T-helper 2 cell treated with Interferon-gamma antibody and Interleukin-4, amounts not matched to agents 100 ng/mL and 5 ng/mL, for 36 hours (primary cell): Measurements from ENCODE around the gene PMM1. TPM values are rescaled to one million over a fixed set of nuclear protein-coding genes. Genes with fewer than 3 reads are reported as not detected.
"Not testable (repeated sequence)": the region's sequence is repeated elsewhere in the genome, so short reads cannot be mapped to it uniquely, and the experiment has no call there.

Experiments
- intact Hi-C: fragments of 100-400 bp; cut with micrococcal nuclease; formaldehyde crosslinking; loops from one replicate; pipeline ENCODE4 v1.15.1; 2023
- total RNA-seq: library from RNA; stranded (reverse); gene quantifications from 2 replicates; pipeline ENCODE4 v1.2.3, GENCODE V29; 2022

The PMM1 gene
- total RNA-seq: 26.2 and 29.9 TPM in 2 replicates

DNA sequence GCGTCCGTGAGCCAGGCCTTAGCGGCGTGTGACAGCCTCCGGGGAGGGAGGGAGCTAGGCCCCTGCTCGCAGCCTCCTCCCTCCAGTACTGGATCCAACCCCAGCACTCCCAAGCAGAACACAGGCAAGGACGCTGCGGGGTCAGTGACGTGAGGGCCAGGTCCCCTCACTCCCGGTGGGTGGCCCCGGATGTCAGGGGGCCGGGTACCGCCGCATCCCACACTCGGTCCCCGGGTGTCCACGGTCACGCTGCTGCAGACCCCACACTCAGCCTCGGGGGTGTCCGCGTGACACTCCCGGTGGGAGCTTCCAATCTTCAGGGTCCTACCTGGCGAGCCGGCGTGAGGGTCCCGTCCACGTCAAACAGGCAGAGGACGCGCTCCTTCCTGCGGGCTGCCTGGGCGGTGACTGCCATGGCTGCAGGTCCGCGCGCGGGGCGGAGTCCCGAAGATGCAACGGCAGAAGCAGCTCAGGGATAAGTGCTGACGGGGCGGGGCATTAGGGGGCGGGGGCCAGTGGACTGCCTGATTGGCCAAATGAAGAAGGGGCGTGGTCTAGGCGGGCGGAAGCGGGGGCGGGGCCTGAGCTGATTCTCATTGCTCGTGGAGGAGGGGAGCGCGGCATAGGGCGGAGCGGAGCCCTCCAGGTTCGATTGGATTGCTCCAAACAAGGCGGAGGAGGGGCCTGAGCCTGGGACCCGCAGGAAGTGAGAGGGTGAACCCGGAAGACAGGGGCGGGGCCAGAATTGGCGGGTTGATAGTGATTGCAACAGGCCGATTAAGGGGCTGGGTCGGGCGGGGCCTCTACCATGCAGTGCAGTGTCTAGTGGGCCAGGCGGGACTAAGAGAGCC lies at the start of gene PMM1:
Gene PMM1 (minus strand): TSS at position 450 of the 851 bp plus-strand sequence. CDS start 35 bp downstream, at position 415.
- intact Hi-C loops: loop anchor here (1.0 to 2.0 kb wide), 3 partner anchors 15 to 45 kb away; partner anchors contain the start of genes DESI1, POLR3H and XRCC6

DNA sequence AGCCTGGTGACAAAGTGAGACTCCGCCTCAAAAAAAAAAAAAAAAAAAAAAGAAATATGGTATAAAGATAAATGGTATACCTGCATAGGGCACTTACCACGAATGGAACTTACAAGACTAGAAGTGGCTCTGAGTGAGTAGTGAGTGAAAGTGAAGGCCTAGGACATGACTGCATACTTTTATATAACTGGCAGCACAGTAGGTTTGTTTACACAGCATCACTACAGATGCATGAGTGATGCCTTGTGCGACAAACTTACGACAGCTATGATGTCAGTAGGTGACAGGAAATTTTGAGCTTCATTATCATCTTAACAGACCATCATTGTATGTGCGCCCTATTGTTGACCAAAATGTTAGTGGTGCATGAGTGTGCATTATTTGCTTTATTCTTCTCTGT lies 49.1 kb upstream of the PMM1 start:
- intact Hi-C loops: no loop called here

DNA sequence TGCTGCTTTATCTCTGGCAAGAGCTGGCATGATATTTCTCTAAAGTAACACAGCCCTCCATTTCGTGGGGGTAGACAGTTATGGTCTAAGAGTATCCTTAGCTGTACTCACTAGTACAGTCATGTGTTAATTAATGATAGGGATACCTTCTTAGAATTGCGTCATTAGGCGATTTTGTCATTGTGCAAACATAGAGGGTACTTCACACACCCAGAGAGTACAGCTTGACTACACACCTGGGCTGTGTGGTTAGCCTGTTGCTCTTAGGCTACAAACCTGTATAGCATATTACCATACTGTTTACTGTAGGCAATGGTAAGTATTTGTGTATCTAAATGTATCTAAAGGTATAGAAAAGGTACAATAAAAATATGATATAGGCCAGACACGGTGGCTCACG lies 48.5 kb upstream of the PMM1 start:
- intact Hi-C loops: no loop called here

DNA sequence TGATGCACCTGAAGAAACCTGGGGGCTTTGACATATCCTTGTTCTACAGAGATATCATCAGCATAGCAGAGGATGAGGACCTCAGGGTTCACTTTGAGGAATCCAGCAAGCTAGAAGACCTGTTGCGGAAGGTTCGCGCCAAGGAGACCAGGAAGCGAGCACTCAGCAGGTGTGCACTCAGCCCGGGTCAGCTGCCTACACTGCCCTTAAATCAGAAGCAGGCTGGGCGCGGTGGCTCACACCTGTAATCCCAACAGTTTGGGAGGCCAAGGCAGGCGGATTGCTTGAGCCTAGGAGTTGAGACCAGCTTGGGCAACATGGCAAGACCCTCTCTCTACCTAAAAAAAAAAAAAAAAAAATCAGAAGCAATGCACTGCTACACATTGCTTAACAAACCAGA lies 48.0 kb upstream of the PMM1 start:
- intact Hi-C loops: not testable (repeated sequence)

DNA sequence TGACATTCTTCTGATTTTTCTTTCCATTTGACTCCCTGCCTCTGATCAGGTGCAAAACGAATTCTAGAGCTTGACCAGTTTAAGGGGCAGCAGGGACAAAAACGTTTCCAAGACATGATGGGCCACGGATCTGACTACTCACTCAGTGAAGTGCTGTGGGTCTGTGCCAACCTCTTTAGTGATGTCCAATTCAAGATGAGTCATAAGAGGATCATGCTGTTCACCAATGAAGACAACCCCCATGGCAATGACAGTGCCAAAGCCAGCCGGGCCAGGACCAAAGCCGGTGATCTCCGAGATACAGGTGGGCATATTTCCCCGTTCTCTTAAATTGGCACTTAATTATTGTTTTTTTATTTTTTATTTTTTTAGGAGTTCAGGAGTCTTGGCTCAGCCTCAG lies 46.8 kb upstream of the PMM1 start:
- intact Hi-C loops: no loop called here

DNA sequence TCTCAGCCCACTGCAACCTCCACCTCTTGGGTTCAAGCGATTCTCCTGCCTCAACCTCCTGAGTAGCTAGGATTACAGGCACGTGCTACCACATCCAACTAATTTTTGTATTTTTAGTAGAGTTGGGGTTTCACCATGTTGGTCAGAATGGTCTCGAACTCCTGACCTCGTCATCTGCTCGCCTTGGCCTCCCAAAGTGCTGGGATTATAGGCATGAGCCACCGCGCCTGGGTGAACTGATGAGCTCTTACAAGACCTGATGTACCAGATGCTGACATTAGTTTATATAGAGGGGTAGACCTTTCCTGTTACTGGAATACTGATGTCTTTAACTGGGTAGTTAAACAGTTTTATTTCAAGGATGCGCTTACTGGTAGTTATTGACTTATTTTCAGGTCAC lies 45.0 kb upstream of the PMM1 start:
- intact Hi-C loops: not testable (repeated sequence)

DNA sequence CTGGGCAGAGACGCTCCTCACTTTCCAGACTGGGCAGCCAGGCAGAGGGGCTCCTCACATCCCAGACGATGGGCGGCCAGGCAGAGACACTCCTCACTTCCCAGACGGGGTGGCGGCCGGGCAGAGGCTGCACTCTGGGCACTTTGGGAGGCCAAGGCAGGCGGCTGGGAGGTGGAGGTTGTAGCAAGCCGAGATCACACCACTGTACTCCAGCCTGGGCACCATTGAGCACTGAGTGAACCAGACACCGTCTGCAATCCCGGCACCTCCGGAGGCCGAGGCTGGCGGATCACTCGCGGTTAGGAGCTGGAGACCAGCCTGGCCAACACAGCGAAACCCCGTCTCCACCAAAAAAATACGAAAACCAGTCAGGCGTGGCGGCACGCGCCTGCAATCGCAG lies 42.0 kb upstream of the PMM1 start:
- intact Hi-C loops: not testable (repeated sequence)

DNA sequence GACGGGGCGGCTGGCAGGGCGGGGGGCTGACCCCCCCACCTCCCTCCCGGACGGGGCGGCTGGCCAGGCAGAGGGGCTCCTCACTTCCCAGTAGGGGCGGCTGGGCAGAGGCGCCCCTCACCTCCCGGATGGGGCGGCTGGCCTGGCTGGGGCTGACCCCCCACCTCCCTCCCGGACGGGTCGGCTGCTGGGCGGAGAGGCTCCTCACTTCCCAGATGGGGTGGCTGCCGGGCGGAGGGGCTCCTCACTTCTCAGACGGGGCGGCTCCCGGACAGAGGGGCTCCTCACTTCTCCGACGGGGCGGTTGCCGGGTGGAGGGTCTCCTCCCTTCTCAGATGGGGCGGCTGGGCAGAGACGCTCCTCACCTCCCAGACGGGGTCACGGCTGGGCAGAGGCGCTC lies 41.5 kb upstream of the PMM1 start:
- intact Hi-C loops: not testable (repeated sequence)

DNA sequence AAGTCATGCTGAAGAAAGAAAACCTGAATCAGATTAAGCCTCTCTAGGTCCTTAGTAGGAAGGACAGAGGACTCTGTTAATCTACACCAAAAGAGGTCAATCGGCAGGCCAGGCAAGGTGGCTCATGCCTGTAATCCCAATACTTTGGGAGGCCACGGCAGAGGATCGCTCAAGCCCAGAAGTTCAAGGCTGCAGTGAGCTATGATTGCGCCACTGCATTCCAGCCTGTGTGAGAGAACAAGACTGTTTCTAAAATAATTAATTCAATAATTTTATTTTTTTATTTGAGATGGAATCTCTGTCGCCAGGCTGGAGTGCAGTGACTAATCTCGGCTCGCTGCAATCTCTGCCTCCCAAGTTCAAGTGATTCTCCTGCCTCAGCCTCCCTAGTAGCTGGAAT lies 35.9 kb upstream of the PMM1 start:
- intact Hi-C loops: no loop called here

DNA sequence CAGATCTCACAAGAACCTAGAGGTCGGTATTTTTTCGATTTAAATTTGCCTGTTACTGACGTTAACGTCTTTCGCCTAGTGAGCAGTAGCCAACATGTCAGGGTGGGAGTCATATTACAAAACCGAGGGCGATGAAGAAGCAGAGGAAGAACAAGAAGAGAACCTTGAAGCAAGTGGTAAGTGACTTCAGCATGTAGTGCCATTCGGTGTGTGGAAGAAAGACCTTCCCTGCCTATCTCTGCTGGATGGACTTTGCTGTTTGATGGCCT lies 32.2 kb upstream of the PMM1 start:
- intact Hi-C loops: loop anchor here (1.0 to 5.0 kb wide), 8 partner anchors 32 to 670 kb away; partner anchors contain the start of genes ACO2, PHF5A, POLR3H and RBX1

DNA sequence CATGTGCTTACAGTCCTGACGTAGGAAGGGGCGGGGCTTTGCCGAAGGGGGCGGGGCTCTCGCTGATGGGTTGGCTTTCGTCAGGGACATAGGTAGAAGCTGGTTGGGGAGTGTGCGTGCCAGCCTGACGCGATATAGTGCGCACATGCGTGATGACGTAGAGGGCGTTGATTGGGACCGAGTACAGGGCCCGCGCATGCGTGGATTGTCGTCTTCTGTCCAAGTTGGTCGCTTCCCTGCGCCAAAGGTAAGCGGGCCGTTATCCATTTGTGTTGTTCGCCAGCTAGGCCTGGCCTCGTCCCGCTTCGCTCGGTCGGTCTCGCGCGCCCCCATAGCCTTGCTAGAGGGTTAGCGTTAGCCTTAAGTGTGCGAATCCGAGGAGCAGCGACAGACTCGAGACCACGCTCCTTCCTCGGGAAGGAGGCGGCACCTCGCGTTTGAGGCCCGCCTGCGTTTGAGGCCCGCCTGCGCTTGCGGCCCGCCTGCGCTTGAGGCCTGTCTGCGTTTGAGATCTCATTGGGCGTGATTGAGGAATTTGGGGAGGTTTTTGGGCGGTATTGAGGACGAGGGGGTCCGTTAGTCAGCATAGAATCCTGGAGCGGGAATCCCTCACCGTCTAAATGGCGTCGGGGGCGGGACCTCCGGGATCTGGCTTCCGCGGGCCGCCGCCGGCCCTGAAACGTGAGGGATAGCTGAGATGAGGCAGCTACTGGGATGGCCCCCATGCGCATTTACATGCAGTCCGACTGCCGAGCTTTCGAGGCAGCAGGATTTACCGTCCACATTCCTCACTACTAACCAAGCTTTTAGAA lies 31.7 kb upstream of the PMM1 start, which contains the start of gene XRCC6:
Gene XRCC6 (plus strand): TSS at position 197 of the 812 bp plus-strand sequence. CDS start 710 bp downstream, outside the sequence.
- intact Hi-C loops: loop anchor here (1.0 to 5.0 kb wide), 8 partner anchors 31 to 669 kb away; partner anchors contain the start of genes ACO2, PHF5A, POLR3H and RBX1

DNA sequence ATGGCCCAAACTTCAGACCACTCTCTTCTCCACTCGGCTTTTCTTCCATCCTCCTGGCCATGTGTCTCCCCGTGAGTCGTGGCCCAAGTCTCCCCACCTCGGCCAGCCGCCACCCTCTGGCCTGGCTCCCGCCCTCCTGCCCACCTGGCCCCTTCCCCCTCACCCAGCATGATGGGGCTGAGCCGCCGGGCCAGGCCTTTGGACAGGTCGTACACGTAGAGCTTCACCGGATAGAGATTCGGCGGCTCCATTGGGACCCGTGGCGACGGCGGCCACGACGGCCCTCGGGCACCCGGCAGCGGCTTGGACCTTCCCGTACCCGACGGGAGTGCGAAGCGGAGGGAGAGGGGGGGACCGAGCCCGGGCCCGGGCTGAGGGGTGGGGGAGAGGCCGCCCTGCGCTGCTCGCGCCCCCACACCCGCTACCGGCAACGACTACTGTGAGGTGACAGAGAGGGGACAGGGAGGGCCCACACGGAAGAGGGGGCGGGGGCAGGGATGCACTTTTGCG lies 31.0 kb upstream of the PMM1 start, which contains the start of gene DESI1:
Gene DESI1 (minus strand): TSS at position 455 of the 510 bp plus-strand sequence. CDS start 204 bp downstream, at position 251.
- intact Hi-C loops: loop anchor here (1.0 to 5.0 kb wide), 8 partner anchors 30 to 668 kb away; partner anchors contain the start of genes ACO2, PHF5A, POLR3H and RBX1

DNA sequence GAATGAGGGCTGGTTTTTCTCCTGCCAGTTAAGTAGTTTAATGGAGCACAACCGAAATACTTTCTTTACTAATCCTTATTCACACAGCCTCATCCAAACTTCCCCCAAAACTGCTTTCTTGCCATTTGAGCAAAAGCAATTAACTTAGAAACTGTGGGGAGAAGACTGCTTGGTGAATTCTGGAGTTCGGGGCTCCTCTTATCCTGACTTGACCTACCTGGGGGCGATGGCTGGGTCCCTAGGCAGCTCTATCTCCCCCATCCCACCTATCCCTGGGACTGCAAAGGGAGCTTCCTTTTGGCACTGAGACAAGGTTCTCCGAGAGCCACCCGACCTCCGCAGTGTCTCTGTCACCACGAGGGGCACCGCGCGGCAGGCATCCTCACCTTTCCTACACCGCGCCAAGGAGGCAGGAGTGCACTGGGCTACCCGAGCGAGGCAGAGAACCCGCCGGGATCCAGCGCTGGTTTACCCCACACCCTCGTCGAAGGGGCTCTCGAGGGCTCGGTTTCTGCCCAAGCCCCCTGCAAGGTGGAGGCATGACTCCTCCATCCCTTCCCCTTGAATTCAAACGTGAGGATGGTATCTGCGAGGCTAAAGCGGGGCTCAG lies 30.4 kb upstream of the PMM1 start:
- intact Hi-C loops: loop anchor here (1.0 to 5.0 kb wide), 3 partner anchors 16 to 668 kb away; partner anchors contain the start of genes ACO2, PHF5A and RBX1

DNA sequence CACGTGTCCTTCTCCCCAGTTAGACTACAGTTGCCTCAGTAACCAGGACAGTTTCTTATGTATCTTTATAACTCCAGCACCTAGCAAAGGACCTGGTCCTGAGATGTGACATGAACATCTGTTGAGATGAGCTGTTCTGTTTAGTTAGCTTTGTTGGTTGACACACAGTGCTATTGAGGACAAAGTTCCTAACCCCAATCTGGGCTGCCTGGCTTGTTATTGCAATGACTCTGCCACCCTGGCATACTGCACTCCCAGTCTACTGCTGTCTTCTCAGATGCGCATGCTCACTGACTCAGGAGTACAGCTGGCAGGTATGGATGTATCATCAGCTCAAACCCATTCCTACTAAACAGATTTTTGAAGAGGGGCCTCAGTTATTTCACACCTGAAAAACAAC lies 23.8 kb upstream of the PMM1 start:
- intact Hi-C loops: no loop called here

DNA sequence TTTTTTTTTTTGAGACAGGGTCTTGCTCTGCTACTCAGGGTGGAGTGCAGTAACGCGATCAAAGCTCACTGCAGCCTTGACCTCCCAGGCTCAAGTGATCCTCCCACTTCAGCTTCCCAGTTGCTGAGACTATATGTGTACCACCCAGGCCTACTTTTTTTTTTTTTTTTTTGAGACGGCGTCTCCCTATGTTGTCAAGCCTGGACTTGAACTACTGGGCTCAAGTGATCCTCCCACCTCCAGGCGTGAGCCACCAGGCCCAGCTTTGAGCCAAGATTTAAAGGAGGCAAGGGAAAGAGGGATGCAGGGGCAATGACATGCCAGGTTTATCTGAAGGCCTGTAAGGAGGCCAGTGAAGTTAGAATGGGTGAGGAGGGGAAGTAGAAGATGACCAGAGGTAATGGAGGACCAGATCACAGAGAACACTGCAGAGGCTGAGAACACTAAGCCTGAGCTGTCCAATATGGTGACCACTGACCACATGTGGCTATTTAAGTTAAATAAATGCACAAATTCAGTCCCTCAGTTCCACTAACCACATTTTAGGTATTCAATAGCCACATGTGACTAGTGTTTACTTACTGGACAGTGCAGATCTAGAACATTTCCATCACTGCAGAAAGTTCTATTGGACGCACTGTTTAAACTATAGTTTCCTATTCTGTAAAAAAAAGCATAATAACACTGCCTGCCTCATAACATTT lies 23.1 kb upstream of the PMM1 start:
- intact Hi-C loops: no loop called here

DNA sequence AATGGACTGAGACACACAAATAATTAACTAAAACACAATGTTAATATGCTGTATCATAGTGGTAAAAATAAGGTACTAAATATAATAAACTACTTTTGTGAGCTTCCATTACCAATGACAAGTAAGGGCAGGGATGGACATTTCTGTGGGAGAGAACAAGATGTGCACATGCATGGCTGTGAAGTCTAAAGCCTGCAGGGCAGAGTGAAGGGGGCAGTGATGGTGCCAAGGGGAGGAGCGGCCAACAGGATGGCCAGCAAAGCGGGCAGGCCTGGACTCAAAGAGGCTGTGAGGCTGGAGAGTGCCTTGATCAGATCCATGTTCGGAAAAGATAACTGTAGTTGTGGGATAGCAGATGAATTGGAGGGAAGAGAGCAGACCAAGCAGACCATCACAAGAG lies 18.7 kb upstream of the PMM1 start:
- intact Hi-C loops: no loop called here

DNA sequence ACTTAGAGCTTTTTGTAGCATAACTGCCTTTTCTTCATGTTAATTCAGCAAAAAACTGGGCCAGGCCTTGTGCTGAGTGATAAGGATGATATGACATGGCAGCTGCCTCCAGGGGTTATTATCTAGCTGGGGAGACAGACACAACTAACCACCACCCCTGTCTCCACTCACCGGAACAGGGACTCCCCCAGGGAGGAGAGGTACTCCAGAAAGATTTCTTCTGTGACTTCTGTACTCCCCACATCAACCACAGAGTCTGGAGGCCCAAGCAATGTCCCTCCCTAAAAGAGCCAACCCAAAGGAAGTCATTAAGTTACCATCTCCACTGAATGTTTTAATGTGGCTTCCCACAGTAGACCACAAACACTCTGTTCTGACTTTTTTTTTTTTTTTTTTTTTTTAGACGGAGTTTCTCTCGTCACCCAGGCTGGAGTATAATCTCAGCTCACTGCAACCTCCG lies 14.3 kb upstream of the PMM1 start:
- intact Hi-C loops: loop anchor here (1.0 kb wide), 2 partner anchors 14 to 15 kb away; no protein-coding TSS in a partner anchor

DNA sequence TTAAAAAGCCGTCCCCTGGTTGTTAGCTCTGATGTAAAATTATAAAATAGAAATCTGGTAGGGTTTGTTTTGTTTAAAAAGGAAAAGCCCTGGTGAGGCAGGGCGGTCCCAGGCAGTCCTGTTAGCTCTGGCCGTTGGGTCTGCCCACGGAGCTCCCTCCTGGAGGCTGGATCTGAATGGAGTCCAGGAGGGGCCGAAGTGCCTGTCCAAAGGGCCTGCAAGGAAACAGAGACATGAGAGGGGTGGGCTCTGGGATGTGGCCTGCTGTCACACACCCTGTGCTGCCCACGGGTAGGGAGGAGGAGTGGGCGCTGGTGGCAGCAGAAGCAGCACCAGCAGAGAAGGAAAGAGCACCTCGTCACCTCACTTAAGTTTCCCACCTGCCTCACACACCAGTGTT lies 11.3 kb upstream of the PMM1 start:
- intact Hi-C loops: no loop called here

DNA sequence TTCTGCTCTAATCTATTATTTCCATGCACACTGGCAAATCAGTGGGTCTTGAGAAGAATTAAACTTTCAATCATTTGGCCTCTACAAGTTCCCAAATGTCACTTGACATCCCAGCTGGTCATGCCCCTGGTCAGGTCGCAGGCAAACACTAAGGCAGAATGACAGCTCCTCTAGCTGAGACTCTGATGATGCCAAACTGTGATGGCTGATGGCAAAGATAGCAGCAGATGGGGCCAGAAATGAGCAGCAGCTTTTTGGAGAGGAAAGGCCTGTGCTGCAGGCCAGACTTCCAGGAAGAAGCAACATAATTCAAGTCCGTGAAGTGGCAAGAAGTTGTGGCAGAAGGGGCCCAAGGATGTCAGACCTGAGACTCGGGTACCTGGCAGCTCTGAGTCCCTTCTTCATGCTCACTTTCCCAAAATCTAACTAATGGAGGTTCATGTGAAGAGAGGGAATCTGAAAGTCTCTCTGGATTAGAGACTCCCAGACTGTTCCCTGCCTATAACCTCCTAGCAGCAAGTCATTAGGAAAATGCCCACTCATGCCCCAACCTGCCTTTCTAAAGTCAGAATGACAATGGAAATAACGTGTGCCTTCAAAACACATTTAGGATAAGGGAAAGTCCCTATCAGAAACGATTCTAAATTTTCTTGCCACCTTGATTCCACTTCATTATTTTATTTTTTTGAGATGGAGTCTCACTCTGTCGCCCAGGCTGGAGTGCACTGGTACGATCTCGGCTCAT lies 9.4 kb upstream of the PMM1 start:
- intact Hi-C loops: no loop called here

DNA sequence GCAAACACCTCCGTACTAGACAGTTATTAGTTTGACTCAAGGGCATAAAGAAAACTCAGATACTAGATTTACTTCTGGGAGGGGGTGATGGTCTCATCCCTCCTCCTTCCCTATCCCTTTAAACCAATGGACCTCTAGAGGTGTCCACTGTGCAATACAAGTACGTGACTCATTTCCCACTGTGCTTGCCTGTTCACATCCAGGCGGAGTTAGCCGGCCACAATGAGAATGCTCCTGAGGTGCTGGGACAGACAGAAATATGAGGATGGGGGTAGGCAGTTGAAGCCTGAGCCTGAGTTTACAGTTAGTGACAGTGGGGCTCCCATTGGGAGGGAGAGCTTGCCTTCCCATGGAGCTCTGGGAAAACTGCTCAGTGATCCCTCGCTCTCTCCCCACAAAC lies 8.4 kb upstream of the PMM1 start:
- intact Hi-C loops: no loop called here
